GM19438 (cell line): ENCODE measurements around the gene STXBP6.
"Not testable (repeated sequence)": the region's sequence is repeated elsewhere in the genome, so short reads cannot be mapped to it uniquely, and the experiment has no call there.

Experiments
- ATAC-seq: cut with Tn5 transposase; IDR thresholded peaks from one replicate; pipeline ENCODE4 v1.9.1; 2021; ENCODE audit warnings: low read depth; ENCODE audit not compliant: unreplicated experiment

The STXBP6 gene

GRCh38 chr14:24814346-24814745 is 235.6 kb downstream of the STXBP6 start:
- no peak for ATAC-seq

DNA sequence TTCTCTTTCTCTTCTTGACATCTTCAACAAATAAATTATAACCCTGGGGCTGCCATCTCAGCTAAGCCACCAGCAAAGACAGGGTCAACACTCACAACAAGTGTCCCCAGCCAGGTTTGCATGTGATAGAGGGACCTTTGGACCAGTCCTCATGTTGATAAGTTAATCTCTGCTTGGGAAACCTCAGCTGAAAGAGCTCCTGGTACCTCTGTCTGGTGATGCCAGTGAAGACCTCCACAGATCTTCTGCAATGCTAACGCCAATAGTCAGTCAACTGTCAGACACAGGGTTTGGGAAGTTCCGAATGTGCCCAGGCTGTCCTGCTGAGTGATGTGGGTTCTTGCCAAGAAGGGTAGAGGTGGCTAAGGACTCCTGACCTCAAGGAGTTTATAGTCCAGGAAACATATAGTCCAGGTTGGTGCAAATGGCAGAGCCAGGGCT is 236.1 kb downstream of the STXBP6 start:
- ATAC-seq = no peak

DNA sequence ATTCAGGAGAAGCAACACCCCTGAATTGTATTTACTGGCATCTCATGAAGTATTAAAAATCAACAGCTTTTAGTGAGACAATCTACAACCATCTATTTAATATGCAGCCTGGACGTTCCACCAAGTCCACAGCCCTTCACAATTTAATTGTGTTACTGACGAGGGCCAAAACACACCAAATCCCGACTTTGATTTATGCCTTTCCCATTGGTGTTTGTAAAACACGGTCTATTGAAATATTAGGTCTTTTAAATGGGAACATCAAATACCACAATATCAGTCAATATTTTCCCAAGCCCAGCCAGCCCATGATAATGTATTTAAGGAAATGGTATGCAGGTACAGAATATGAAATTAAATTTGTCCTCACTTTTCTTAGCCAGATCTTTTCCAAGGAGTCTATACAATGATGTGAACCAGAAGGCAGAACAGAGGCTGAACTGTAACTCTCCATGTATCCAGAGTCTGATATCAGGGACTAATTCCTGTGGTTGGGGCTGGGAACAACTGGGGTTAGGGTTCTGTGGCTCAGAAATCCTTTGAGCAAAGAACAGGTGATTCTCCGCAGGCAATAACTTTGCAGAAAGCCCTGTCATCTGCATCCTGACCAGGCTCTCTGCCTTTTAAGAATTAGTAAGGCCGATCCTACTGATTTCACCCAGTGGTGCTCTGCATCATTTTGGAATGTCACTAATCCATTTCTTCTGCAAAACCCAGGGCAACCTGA is 236.7 kb downstream of the STXBP6 start:
- ATAC-seq = no peak

DNA sequence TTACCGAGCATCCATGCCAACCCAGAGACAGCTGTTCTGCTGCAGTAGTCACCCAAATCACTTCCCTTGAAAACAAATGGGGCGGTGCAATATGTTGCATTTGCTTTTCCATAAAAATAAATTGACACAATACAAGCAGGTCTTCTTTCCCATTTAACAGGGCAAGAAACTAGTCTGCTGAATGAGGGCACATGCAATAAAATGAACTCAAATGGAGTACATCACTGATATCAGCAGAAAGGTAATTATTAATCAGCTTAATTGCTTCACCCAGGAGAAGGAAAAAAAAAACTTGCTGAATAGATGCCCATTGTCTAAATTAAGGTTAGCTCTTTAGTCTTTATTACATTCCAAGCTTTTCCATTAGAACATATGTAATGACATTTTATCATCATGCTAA is 240.8 kb downstream of the STXBP6 start:
- no peak for ATAC-seq

DNA sequence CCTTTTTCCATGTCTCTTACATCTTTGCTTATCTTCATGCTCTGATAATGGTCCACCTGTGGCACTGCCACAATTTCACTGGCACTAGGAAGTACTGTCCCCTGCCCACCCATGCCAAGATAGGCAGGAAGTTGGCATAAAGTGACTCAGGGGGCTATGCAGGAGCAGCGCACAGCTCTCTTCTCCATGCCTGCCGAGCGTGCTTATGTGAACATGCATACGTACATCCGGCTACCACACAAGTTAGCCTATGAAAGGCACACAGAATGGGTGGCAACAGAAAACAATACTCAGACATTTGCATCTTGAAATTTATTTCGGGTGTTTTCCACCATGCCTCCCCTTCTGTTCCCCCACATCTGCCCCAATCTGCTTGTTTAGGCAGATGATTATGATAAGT is 241.5 kb downstream of the STXBP6 start:
- no peak for ATAC-seq

- peak; percentile 69 for ATAC-seq
Observed at GRCh38 chr14:24806061-24806678, 243.8 kb downstream of the STXBP6 start.

DNA sequence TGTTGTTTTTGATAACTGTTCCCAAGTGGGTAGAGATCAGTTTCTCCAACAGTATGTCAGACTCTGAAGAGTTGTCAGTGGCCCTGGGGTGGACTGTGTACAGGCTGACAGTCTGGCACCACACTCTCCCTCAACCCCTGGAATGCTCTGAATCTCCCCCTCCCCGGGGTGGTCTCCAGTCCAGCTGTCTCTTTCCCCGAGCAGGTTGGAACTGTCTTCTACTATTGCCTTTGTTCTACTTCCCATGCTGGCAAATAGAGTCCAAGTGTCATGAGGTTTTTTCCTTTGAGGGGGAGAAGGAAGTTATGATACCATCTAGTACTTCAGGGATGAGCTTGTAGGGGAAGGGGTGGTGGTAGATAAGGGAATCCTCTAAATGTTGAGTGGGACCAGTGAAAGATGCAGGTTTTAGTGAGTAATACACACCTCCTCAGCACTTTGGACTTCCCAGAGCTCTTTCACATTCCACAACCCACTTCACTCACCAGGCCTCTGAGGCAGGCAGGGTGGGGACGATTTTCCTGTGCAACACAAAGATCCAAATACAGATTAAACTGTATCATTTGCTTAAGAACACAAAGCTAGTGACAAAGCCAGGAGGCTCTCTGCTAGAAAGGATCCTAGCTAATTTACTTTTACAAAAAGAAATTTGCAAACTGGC is 245.3 kb downstream of the STXBP6 start:
- no peak for ATAC-seq

DNA sequence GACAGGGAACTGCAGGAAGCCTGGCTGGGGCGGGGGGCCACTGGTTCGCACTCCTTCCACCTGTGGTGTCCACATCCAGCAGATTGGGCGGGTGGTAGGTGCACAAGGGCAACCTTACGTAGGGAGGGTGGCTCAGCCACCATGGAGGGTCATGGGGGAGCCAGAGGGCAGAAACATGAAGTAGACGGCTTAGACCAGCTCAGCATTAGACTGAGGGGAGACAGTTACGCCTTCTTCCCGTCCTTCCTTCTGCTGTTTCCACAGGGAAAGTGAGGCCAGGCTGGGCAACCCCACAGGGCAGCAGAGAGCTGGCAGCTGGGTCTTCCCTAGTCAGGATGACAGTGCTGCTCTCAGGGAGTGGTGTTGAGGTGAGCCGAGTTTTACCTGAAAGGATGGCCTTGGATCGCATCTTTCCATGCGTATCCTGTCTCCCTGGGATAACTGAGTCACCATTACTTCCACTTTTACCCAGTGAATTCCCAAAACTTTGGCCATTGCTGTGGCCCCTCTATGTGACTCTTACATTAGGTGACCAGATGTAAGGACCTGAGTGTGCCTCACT is 245.9 kb downstream of the STXBP6 start:
- no peak for ATAC-seq

DNA sequence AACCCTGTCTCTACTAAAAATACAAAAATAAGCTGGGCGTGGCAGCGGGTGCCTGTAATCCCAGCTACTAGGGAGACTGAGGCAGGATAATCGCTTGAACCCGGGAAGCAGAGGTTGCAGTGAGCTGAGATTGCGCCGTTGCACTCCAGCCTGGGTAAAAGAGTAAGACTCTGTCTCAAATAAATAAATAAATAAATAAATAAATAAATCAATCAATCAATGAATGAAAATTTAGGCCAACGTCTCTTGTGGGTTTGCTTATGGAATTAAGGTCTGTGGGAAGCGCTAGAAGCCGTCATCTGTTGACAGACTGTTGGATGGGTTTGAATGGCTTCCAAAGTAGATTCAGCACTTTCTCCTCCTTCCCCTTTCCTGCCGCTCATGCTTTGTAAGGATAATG is 246.5 kb downstream of the STXBP6 start:
- ATAC-seq = not testable (repeated sequence)

DNA sequence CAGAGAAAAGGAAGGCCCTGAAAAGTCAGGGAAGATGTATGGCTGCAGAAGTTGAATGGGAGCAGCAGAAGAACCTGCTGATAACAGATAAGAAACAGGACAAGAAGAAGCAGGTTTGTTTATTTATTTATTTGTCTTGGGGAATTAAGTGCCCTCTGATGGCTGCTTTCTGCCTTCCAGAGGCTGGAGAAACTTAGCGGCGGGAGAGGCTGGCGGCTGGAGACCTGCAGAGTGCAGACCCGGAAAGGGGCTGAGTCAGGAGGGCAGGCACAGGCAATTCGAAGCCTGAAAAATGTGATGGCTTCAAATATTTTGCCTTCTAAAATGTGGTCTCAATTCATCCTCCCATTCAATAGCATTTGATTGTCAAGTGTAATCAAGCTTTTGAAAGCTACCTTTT is 247.7 kb downstream of the STXBP6 start:
- no peak for ATAC-seq

GRCh38 chr14:24801024-24801423 is 248.9 kb downstream of the STXBP6 start:
- ATAC-seq = no peak

DNA sequence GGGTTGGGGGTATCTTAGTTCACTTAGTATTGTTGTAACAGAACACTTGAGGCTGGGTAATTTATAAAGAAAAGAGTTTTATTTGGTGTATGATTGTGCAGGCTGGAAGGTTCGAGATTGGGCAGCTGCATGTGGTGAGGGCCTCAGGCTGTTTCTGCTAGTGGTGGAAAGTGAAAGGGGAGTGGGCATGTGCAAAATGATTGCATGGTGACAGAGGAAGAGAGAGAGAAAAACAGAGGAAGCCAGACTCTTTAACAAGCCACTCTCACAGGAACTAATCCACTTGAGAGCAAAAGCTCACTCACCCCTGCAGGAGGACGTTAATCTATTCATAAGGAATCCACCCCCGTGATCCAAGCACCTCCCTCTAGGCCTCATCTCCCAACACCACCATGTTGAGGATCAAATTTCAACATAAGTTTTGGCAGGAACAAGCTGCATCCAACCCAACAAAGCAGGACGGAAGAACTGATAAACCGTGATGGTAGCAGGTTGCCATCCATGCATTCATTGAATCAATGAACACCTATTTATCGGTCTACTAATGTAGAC is 251.0 kb downstream of the STXBP6 start:
- ATAC-seq = no peak

GRCh38 chr14:24795406-24795805 is 254.5 kb downstream of the STXBP6 start:
- ATAC-seq = no peak

GRCh38 chr14:24794644-24795305 is 255.2 kb downstream of the STXBP6 start:
- ATAC-seq = no peak

DNA sequence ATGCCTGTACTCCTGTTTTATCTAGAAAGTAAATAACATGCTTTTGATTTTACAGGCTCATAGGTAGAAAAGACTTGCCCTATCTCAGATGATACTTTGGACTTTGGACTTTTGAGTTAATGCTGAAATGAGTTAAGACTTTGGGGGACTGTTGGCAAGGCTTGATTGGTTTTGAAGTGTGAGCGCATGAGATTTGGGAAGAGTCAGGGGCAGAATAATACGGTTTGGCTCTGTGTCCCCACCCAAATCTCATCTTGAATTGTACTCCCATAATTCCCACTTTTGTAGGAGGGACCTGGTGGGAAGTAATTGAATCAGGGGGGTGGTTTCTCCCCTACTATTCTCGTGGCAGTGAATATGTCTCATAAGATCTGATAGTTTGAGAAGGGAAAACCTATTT is 259.8 kb downstream of the STXBP6 start:
- no peak for ATAC-seq

- ATAC-seq = no peak
Observed at GRCh38 chr14:24789378-24789884, 260.5 kb downstream of the STXBP6 start.

GRCh38 chr14:24785698-24786097 is 264.2 kb downstream of the STXBP6 start:
- ATAC-seq = no peak

DNA sequence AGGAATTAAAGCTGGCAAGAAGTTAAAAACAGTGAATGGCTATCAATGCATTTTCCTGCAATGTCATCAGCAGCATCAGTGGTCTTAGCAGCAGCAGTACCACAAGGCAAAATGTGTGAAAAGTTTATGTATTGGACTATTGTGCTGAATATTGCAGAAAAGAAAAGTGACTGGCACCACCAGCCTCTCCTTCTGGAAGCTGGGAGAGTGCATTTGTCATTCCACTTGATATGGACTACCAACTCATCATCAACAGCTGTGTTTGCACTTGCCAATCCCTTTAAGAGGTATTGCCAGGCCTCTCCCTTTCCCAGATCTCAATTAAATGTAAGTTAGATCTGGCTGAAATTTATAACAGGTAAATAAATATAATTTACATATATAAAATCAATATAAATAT is 265.0 kb downstream of the STXBP6 start:
- ATAC-seq = no peak

DNA sequence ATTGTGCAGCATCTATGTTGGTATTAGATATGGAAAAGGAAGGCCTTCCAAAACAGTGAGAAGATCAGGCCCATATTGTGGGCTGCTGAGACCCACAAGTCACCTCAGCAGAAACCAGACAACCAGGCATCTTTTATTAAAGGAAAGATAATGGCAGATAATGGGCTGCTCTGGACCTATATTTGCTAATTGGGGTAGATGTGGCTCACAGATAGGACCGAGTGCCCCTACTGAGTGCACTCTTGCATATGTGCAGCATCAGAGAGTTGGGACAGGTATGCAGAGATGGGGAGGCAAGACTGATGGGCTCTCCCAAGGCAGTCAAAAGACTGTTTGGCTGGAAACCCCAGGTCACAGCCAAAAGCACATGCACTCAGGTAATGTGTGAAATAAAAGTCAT is 266.2 kb downstream of the STXBP6 start:
- ATAC-seq = no peak

GRCh38 chr14:24780281-24780680 is 269.7 kb downstream of the STXBP6 start:
- ATAC-seq = no peak
